Central memory CD8-positive, alpha-beta T cell (primary cell): ENCODE results near the gene SPINK2.

ENCODE experiments used
- ATAC-seq: fragments of 150-1000 bp; cut with Tn5 transposase; replicated peaks from 2 replicates; pipeline ENCODE4 v1.10.0; 2022; ENCODE audit warnings: mild to moderate bottlenecking, moderate FRiP score, moderate number of reproducible peaks; ENCODE audit not compliant: poor library complexity, severe bottlenecking; ENCODE audit errors: extremely low read depth
- DNase-seq, 2 donors: peaks; one replicate each; pipeline ENCODE4 v3.0.0; 2021; ENCODE audit warnings: low spot score in 2 of 2
- H3K27ac Mint-ChIP-seq: one replicate; pipeline ENCODE4 v1.8.0; 2022; ENCODE audit warnings: low read depth, mild to moderate bottlenecking, moderate library complexity, mixed read lengths
- H3K27me3 Mint-ChIP-seq: one replicate; pipeline ENCODE4 v1.8.0; 2022; ENCODE audit warnings: mixed read lengths
- H3K36me3 Mint-ChIP-seq: one replicate; pipeline ENCODE4 v1.8.0; 2022; ENCODE audit warnings: mild to moderate bottlenecking, moderate library complexity, mixed read lengths; ENCODE audit not compliant: insufficient read depth
- H3K4me1 Mint-ChIP-seq: one replicate; pipeline ENCODE4 v1.8.0; 2022; ENCODE audit warnings: mixed read lengths
- H3K4me3 Mint-ChIP-seq: one replicate; pipeline ENCODE4 v1.8.0; 2022; ENCODE audit warnings: mild to moderate bottlenecking, moderate library complexity, mixed read lengths
- H3K9me3 Mint-ChIP-seq: one replicate; pipeline ENCODE4 v1.8.0; 2022; ENCODE audit warnings: mixed read lengths

SPINK2 gene, protein sequence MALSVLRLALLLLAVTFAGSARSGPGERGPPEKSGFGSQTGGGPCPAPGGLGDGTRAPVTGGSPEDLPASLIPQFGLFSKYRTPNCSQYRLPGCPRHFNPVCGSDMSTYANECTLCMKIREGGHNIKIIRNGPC

DNA sequence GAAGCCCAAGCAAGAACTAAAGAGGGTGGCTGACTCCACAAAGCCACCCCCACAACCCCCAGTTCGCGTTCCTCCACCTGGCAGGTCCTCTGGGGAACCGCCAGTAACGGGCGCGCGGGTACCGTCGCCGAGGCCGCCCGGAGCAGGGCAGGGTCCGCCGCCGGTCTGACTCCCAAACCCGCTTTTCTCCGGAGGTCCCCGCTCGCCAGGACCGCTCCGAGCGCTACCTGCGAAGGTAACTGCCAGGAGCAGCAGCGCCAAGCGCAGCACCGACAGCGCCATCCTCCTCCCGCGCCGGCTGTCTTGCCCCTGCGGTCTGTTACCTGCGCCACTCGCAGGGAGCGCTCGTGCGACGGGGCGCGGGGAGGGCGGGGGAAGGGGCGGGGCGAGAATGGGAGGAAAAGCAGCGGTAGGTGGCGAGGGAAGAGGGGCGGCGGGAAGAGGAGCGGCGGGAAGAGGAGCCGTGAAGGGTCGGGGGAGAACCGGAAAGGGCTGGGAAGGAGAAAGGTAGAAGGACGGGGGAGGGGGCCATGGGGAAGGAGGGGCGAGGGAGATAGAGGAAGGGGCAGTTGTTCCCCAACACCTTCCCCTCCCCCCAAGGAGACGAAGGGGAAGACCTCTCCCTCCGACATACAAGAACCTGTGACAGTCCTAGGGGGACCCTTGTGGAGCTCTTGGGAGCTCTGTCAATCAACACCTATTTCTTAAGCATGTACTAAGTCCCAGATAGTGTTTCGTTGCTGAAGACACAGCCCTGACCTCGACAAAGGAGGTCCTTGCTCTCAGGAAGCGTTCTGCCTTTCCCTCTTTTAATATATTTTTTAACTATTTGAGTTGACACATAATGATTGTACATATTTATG lies at the start of gene SPINK2:
Gene SPINK2 (minus strand): TSS at position 321 of the 863 bp plus-strand sequence. CDS start 39 bp downstream, at position 282.
- H3K36me3 Mint-ChIP-seq: peaks cover 2% of the 10 kb centered on the region
- DNase-seq (peak; percentile 25 to 32), ATAC-seq (peak; percentile 87)
- H3K27ac Mint-ChIP-seq: peak within 1 kb of the TSS; percentile 32
- H3K9me3 Mint-ChIP-seq: no peaks in the 10 kb centered on the region
- peaks cover 21% of the 10 kb centered on the region for H3K4me1 Mint-ChIP-seq
- no peaks in the 10 kb centered on the region for H3K27me3 Mint-ChIP-seq
- H3K4me3 Mint-ChIP-seq: peak within 1 kb of the TSS; percentile 73

GRCh38 chr4:56870946-56871345 lies 49.4 kb upstream of the SPINK2 start:
- Mint-ChIP-seq H3K36me3 (peaks cover 1% of the 10 kb centered on the region), H3K4me3 (no peak overlapping the region), H3K27me3 (no peaks in the 10 kb centered on the region), H3K27ac (no peak overlapping the region), H3K9me3 (no peaks in the 10 kb centered on the region), H3K4me1 (no peaks in the 10 kb centered on the region)
- DNase-seq (no peak), ATAC-seq (no peak)

- Mint-ChIP-seq H3K27me3 (no peaks in the 10 kb centered on the region), H3K27ac (no peak overlapping the region), H3K36me3 (no peaks in the 10 kb centered on the region), H3K4me3 (no peak overlapping the region), H3K9me3 (no peaks in the 10 kb centered on the region), H3K4me1 (no peaks in the 10 kb centered on the region)
- ATAC-seq: peak; percentile 19
- no peak for DNase-seq
These were observed 42.1 kb upstream of the SPINK2 start for GRCh38 chr4:56863441-56864139.

DNA sequence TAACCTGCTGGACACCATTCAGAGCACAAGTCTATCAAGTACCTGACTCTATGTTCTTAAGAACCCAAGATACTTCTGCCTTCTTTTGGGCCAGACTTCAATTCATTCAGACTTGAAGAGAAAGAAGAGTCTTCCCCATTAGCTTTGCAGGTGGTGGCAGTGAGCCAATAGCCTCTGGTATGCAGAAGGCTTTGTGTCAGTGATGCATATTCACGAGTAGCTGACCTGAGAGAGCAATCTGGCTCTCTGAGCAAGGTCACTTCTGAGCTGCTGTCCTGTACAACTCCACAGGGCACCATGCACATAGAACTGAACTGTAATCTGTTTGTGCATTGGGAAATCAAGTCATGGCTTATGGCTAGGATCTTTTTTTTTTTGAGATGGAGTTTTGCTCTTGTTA lies 39.9 kb upstream of the SPINK2 start:
- no peaks in the 10 kb centered on the region for H3K4me1 Mint-ChIP-seq
- no peaks in the 10 kb centered on the region for H3K27me3 Mint-ChIP-seq
- H3K9me3 Mint-ChIP-seq: no peaks in the 10 kb centered on the region
- no peak overlapping the region for H3K4me3 Mint-ChIP-seq
- no peaks in the 10 kb centered on the region for H3K36me3 Mint-ChIP-seq
- DNase-seq (no peak), ATAC-seq (no peak)
- no peak overlapping the region for H3K27ac Mint-ChIP-seq

GRCh38 chr4:56860781-56861180 lies 39.3 kb upstream of the SPINK2 start:
- H3K9me3 Mint-ChIP-seq: no peaks in the 10 kb centered on the region
- H3K27ac Mint-ChIP-seq: no peak overlapping the region
- no peaks in the 10 kb centered on the region for H3K36me3 Mint-ChIP-seq
- no peaks in the 10 kb centered on the region for H3K27me3 Mint-ChIP-seq
- H3K4me1 Mint-ChIP-seq: no peaks in the 10 kb centered on the region
- DNase-seq (no peak), ATAC-seq (no peak)
- no peak overlapping the region for H3K4me3 Mint-ChIP-seq

DNA sequence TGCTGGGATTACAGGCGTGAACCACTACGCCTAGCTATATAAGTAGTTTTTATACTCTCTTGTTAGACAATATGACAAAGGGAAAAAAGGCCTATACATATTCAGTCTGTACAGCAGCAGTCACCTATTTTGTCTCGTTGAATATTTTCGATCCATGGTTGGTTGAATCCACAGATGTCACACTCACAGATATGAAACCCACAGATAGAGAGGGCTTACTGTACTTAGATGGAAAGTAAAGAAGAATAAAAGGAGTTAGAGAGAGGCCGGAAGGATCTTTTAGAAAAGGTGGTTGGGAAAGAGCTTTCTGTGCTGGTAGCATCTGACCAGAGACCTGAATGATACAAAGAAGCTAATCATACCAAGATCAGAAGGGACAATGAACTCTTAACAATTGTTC lies 38.3 kb upstream of the SPINK2 start:
- no peak for ATAC-seq
- Mint-ChIP-seq H3K4me1 (no peaks in the 10 kb centered on the region), H3K27me3 (no peaks in the 10 kb centered on the region)

GRCh38 chr4:56857601-56858309 lies 36.3 kb upstream of the SPINK2 start:
- Mint-ChIP-seq H3K4me1 (no peaks in the 10 kb centered on the region), H3K27ac (no peak overlapping the region), H3K27me3 (no peaks in the 10 kb centered on the region), H3K9me3 (no peaks in the 10 kb centered on the region), H3K4me3 (no peak overlapping the region), H3K36me3 (no peaks in the 10 kb centered on the region)
- DNase-seq: no peak
- no peak for ATAC-seq

More for the DNA sequence above, 38.3 kb upstream of the SPINK2 start:
- H3K36me3 Mint-ChIP-seq: no peaks in the 10 kb centered on the region
- H3K9me3 Mint-ChIP-seq: no peaks in the 10 kb centered on the region
- no peak for DNase-seq
- H3K4me3 Mint-ChIP-seq: no peak overlapping the region
- H3K27ac Mint-ChIP-seq: no peak overlapping the region

- Mint-ChIP-seq H3K27me3 (no peaks in the 10 kb centered on the region), H3K4me1 (no peaks in the 10 kb centered on the region), H3K4me3 (no peak overlapping the region), H3K9me3 (no peaks in the 10 kb centered on the region), H3K27ac (no peak overlapping the region), H3K36me3 (no peaks in the 10 kb centered on the region)
- DNase-seq (no peak), ATAC-seq (no peak)
These were observed 35.2 kb upstream of the SPINK2 start for GRCh38 chr4:56856656-56857055.

DNA sequence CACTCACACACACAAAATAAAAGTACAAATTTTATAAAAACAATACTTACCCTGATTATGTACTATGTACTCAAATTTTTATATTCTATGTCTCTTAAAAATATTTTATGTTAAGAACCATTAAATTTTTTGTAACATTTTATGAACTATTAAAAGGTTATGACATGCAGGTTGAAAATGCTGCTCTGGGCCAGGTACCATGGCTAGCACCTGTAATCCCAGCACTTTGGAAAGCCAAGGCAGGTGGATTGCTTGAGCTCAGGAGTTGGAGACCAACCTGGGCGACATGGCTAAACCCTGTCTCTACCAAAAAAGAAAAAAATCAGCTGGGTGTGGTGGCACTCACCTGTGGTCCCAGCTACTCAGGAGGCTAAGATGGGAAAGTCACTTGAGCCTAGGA lies 29.4 kb upstream of the SPINK2 start:
- no peaks in the 10 kb centered on the region for H3K4me1 Mint-ChIP-seq
- H3K4me3 Mint-ChIP-seq: no peak overlapping the region
- no peak for DNase-seq
- ATAC-seq: no peak
- no peak overlapping the region for H3K27ac Mint-ChIP-seq
- no peaks in the 10 kb centered on the region for H3K27me3 Mint-ChIP-seq
- no peaks in the 10 kb centered on the region for H3K36me3 Mint-ChIP-seq
- H3K9me3 Mint-ChIP-seq: no peaks in the 10 kb centered on the region

- no peak for DNase-seq
- Mint-ChIP-seq H3K36me3 (no peaks in the 10 kb centered on the region), H3K27ac (no peak overlapping the region), H3K4me3 (no peak overlapping the region), H3K27me3 (no peaks in the 10 kb centered on the region), H3K9me3 (no peaks in the 10 kb centered on the region), H3K4me1 (no peaks in the 10 kb centered on the region)
- ATAC-seq: no peak
These were observed 23.5 kb upstream of the SPINK2 start for GRCh38 chr4:56844802-56845580.

GRCh38 chr4:56843421-56843899 lies 22.0 kb upstream of the SPINK2 start:
- no peaks in the 10 kb centered on the region for H3K36me3 Mint-ChIP-seq
- no peak for ATAC-seq
- no peaks in the 10 kb centered on the region for H3K9me3 Mint-ChIP-seq
- H3K27ac Mint-ChIP-seq: no peak overlapping the region
- no peaks in the 10 kb centered on the region for H3K27me3 Mint-ChIP-seq
- no peaks in the 10 kb centered on the region for H3K4me1 Mint-ChIP-seq
- no peak overlapping the region for H3K4me3 Mint-ChIP-seq
- DNase-seq: no peak

DNA sequence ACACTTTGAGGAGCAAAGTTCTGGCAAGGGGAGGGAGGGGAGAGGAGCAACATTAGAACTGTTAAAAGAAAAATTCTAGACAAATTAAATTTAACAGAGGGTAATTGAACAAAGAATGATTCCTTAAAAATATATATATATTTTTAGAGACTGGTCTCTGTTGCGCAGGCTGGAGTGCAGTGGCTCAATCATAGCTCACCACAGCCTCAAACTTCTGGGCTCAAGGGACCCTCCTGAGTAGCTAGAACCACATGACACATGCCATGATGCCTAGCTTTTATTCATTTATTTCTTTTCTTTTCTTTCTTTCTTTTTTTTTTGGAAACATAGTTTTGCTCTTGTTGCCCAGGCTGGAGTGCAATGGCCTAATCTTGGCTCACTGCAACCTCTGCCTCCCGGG lies 19.1 kb upstream of the SPINK2 start:
- Mint-ChIP-seq H3K9me3 (no peaks in the 10 kb centered on the region), H3K4me3 (no peak overlapping the region), H3K36me3 (no peaks in the 10 kb centered on the region), H3K4me1 (no peaks in the 10 kb centered on the region), H3K27ac (no peak overlapping the region), H3K27me3 (no peaks in the 10 kb centered on the region)
- DNase-seq: no peak
- no peak for ATAC-seq
